Activated CD4-positive, alpha-beta memory T cell treated with anti-CD3 and anti-CD28 coated beads for 36 hours (primary cell): Measurements from ENCODE around the gene ADM2. TPM values are rescaled to one million over a fixed set of nuclear protein-coding genes. Genes with fewer than 3 reads are reported as not detected.

Experiments
- CTCF ChIA-PET: fragments of 350-600 bp; sonication (Branson Sonifier 250); formaldehyde crosslinking; loops from one replicate; lab custom pipeline; 2021; ENCODE audit warnings: antibody characterized with exemption, inconsistent platforms; lab: Charles Lee
- POLR2A ChIA-PET: fragments of 350-600 bp; sonication (Branson Sonifier 250); formaldehyde crosslinking; loops from one replicate; lab custom pipeline; 2021; ENCODE audit warnings: antibody characterized with exemption; lab: Charles Lee
- DNase-seq: peaks from one replicate; pipeline ENCODE4 v3.0.0-alpha.2; 2020
- H3K27ac Mint-ChIP-seq: one replicate; pipeline ENCODE4 v1.8.0; 2021; ENCODE audit warnings: mixed read lengths
- H3K27me3 Mint-ChIP-seq: one replicate; pipeline ENCODE4 v1.8.0; 2021; ENCODE audit warnings: mixed read lengths
- H3K36me3 Mint-ChIP-seq: one replicate; pipeline ENCODE4 v1.8.0; 2021; ENCODE audit warnings: mixed read lengths
- H3K4me1 Mint-ChIP-seq: one replicate; pipeline ENCODE4 v1.8.0; 2021; ENCODE audit warnings: low read depth, mixed read lengths
- H3K4me3 Mint-ChIP-seq: one replicate; pipeline ENCODE4 v1.8.0; 2021; ENCODE audit warnings: mild to moderate bottlenecking, mixed read lengths
- H3K9me3 Mint-ChIP-seq: one replicate; pipeline ENCODE4 v1.8.0; 2021; ENCODE audit warnings: mixed read lengths
- intact Hi-C: fragments of 100-400 bp; cut with micrococcal nuclease; formaldehyde crosslinking; loops from one replicate; pipeline ENCODE4 v1.15.1; 2023
- total RNA-seq, 2 experiments: library from RNA; stranded (reverse); gene quantifications; one replicate each; pipeline ENCODE4 v1.2.3, GENCODE V29; 2021

ADM2 gene
- total RNA-seq, 2 experiments from 2014 or later: 7.3 to 7.4 TPM

DNA sequence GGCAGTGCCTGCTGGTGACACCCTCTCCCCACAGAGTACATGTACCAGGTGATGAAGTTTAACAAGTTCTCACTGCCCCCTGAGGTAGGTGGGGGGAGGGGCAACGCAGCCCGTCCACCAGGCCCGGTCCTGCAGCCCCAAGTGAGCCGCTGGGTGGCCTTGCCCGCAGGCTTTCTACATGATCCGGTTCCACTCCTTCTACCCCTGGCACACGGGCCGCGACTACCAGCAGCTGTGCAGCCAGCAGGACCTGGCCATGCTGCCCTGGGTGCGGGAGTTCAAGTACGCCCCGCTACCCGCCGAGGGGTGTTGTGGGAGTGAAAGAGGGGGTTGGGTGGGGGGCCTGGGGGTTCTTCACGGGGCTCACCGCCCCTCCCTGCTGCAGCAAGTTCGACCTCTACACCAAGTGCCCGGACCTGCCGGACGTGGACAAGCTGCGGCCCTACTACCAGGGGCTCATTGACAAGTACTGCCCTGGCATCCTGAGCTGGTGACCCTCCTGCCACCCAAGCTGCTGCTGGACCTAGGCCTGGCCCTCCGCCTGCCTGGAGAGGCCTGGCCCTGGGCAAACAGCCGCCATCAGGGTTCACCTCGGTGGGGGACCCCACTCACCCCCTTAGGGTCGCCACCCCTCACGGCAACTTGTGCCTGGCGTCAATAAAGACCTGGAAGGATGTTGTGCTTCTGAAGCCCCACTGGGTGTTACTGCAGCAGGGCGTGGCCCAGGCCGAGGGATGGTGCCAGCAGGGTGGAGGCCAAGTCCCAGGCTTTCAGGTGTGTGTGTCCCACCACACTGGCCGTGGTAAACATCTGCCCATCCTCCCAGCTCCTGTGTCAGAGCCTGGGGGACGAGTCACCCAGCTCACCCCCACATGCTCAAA lies 8.3 kb downstream of the ADM2 start:
- no peaks in the 10 kb centered on the region for H3K27me3 Mint-ChIP-seq
- no peaks in the 10 kb centered on the region for H3K36me3 Mint-ChIP-seq
- DNase-seq: no peak
- peaks cover 6% of the 10 kb centered on the region for H3K4me1 Mint-ChIP-seq
- CTCF ChIA-PET: no interaction called here
- intact Hi-C loops: no loop called here
- H3K4me3 Mint-ChIP-seq: no peak overlapping the region
- H3K9me3 Mint-ChIP-seq: no peaks in the 10 kb centered on the region
- POLR2A ChIA-PET: no interaction called here
- H3K27ac Mint-ChIP-seq: no peak overlapping the region

DNA sequence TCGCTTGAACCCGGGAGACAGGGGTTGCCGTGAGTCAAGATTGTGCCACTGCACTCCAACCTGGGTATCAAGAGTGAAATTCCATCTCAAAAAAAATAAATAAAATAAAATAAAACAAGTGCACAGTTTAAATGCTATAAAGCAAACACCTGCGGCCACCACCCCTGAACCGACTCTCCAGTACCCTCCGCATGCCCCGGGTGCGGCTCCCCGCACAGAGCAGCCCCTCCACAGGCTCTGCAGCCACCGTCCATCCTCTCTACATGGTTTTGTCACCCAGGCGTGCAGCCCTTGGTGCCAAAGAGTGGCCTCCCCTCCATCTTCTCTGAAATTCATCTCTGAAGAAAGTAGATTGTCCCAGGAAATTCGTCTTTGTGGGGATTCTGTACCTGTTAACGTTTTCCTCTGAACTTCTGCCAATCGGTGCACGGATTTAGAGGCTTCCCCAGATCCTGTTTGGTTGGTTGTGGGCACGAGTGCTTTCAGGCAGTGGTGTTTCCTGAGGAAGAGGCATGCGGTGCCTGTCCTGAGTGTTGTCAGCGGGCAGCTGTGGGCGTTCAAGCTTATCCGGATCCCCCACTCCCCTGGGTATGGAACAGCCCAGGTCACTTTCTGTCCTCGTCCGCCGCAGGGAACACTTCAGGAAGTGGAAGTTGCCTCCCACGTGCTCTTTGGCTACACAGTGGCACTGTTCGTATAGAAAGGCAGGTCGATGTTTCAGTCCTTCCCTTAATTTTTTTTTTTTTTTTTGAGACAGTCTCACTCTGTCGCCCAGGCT lies 9.4 kb downstream of the ADM2 start:
- peak; percentile 29 for DNase-seq
- Mint-ChIP-seq H3K36me3 (no peaks in the 10 kb centered on the region), H3K4me3 (peak overlapping the region; percentile 23), H3K27ac (no peak overlapping the region), H3K4me1 (peaks cover 6% of the 10 kb centered on the region), H3K27me3 (no peaks in the 10 kb centered on the region), H3K9me3 (no peaks in the 10 kb centered on the region)
- POLR2A ChIA-PET: no interaction called here
- CTCF ChIA-PET: no interaction called here
- intact Hi-C loops: no loop called here

DNA sequence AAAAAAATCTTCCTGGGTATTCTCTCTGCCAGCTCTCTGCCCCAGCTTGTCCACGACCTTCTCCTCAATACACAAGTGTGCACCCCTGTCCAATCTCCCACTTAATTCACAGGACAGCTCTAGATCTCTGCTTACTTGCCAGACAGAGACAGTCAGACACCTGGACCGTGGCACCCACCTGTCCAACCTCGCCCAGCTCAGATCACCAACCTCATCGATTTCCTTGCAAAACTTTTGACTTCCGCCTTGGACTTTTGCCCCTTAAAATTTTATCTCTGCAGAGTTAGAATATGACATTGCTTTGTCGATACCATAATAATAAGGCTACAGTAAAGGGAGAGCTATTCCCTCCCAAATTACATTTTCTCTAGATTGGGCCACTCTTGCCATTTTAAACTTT lies 15.8 kb downstream of the ADM2 start:
- Mint-ChIP-seq H3K27ac (no peak overlapping the region), H3K4me3 (no peak overlapping the region), H3K27me3 (no peaks in the 10 kb centered on the region), H3K9me3 (no peaks in the 10 kb centered on the region), H3K36me3 (no peaks in the 10 kb centered on the region), H3K4me1 (no peaks in the 10 kb centered on the region)
- ChIA-PET CTCF (interaction anchor here (0.7 to 3.9 kb wide), 22 partner anchors 11 to 256 kb away, joined by 3 to 24 read pairs (median 5); partner anchors contain the start of genes ADM2, HDAC10, LMF2 and MAPK11), POLR2A (interaction anchor here (0.7 to 1.1 kb wide), 3 partner anchors 11 to 22 kb away, joined by 3 to 4 read pairs (median 4); partner anchors contain the start of genes LMF2, MIOX and NCAPH2)
- no peak for DNase-seq
- intact Hi-C loops: loop anchor here (5.0 kb wide), 1 partner anchor 40 kb away; no protein-coding TSS in a partner anchor

DNA sequence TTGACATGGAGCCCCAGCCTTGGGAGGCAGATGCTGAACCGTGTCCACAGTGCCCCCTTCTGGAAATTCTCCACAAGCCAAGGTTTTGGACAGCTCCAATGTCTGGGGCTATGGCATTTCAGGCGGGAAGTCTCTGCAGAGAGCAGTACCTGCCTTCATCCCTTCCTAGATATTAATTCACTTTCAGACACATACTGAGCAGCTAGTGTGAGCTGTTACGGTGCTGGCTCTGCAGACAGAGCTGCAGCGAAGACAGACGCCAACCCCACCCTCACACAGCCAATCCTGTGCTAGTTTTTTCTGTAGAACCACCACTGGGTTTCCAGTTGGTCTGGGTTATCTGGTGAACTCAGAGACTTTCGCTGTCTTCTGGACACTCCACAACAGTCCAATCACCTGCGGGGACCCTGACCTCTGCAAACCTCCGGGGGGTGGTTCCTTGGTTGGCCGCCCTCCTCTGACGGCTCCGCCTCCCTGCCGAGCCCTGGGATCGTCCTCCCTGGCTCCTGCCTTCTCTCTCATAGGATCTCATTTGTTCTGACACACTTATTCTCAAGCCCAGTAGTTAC lies 17.1 kb downstream of the ADM2 start:
- Mint-ChIP-seq H3K36me3 (no peaks in the 10 kb centered on the region), H3K4me1 (no peaks in the 10 kb centered on the region), H3K9me3 (no peaks in the 10 kb centered on the region), H3K27me3 (no peaks in the 10 kb centered on the region), H3K27ac (no peak overlapping the region), H3K4me3 (no peak overlapping the region)
- intact Hi-C loops: loop anchor here (1.0 to 5.0 kb wide), 2 partner anchors 41 to 99 kb away; no protein-coding TSS in a partner anchor
- DNase-seq: peak; percentile 82
- ChIA-PET POLR2A (interaction anchor here (0.6 to 0.8 kb wide), 2 partner anchors 9 to 72 kb away, joined by 3 read pairs; partner anchors contain the start of genes LMF2 and NCAPH2), CTCF (interaction anchor here (0.6 to 3.9 kb wide), 34 partner anchors 10 to 257 kb away, joined by 3 to 24 read pairs (median 4); partner anchors contain the start of genes ADM2, LMF2, MIOX and NCAPH2)

DNA sequence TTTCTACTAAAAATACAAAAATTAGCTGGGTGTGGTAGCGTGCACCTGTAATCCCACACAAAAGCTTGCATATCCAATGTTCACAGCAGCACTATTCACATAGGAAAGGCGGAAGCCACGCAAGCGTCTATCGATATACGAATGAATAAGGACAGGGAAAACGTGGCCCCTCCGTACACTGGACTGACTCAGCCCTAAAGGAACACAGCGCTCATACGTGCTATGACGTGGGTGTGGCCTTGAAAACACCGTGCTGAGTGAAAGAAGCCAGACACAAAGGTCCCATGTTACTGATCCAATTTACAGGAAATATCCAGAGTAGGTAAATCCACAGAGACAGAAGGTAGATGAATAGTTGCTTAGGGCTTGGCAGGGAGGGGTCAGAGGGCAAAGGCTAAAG lies 19.1 kb downstream of the ADM2 start:
- Mint-ChIP-seq H3K27ac (no peak overlapping the region), H3K36me3 (no peaks in the 10 kb centered on the region), H3K27me3 (no peaks in the 10 kb centered on the region), H3K9me3 (no peaks in the 10 kb centered on the region), H3K4me3 (no peak overlapping the region), H3K4me1 (no peaks in the 10 kb centered on the region)
- POLR2A ChIA-PET: no interaction called here
- no peak for DNase-seq
- intact Hi-C loops: no loop called here
- CTCF ChIA-PET: interaction anchor here (1.8 kb wide), 2 partner anchors 25 to 121 kb away, joined by 5 read pairs; partner anchors contain the start of gene SCO2

DNA sequence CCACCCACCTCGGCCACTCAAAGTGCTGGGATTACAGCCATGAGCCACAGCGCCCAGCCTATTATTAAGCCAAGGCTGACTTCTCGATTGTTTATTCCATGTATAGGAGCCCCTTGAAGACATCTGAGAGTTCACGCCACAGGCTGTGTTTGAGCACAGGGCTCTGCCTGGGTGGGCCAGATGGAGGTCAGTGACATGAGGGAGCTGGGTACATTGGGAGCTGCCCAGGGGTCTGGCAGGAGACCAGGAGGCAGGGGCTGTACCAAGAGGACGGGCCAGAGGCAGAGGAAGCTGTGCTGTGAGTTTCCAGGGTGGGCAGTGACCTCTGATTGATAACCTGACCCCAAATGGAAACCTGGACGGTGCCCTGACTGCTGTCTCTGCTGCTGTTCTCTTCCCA lies 20.8 kb downstream of the ADM2 start:
- no peaks in the 10 kb centered on the region for H3K27me3 Mint-ChIP-seq
- intact Hi-C loops: no loop called here
- no peak overlapping the region for H3K4me3 Mint-ChIP-seq
- H3K4me1 Mint-ChIP-seq: peaks cover 2% of the 10 kb centered on the region
- no peak for DNase-seq
- no peak overlapping the region for H3K27ac Mint-ChIP-seq
- ChIA-PET POLR2A (no interaction called here), CTCF (interaction anchor here (1.0 kb wide), 1 partner anchor 24 kb away, joined by 3 read pairs; the partner anchor contains the start of gene SCO2)
- H3K9me3 Mint-ChIP-seq: no peaks in the 10 kb centered on the region
- H3K36me3 Mint-ChIP-seq: peaks cover under 1% of the 10 kb centered on the region

DNA sequence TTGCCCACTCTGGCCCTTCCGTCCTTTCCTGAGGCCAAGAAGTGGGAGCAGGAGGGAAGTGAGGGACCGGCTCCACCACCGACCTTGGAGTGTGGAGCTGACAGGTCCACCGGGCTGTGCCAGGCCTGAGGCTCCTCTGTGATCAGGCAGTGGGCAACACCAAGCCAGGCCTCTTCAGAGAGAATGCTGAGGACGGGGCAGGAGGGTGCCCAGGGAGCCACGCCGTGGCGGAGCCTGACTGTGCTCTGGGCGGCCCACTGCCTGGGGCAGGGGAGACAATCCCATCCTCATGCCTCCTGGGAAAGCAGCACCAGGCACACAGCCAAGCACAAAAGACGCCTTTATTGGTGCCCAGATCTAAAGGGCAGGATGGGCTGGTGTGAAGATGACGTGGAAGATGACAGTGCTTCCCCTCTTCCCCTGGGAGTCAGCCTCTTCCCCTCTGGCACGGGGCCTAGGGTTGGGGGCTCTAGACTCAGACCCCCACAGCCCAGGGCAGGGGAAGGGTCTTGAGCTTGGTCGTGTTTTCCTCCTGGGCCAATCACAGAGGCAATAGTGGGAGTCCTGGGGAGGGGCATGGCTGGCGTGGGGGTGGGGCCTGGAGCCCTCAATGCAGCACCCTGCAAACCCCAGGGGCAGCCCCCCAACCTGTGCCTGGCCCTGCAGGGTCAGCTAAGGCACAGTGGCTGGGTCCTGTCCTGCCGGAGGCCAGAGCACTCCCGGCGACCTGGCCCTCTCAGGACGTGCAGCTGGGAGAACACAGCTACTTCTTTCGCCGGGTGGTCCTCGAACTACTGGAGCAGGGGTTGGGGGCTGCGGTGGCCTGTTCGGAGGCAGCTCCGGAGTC lies 21.5 kb downstream of the ADM2 start:
- H3K27me3 Mint-ChIP-seq: no peaks in the 10 kb centered on the region
- H3K4me3 Mint-ChIP-seq: no peak overlapping the region
- DNase-seq: no peak
- peaks cover 2% of the 10 kb centered on the region for H3K4me1 Mint-ChIP-seq
- H3K9me3 Mint-ChIP-seq: no peaks in the 10 kb centered on the region
- peaks cover 5% of the 10 kb centered on the region for H3K36me3 Mint-ChIP-seq
- ChIA-PET POLR2A (interaction anchor here (0.7 kb wide), 1 partner anchor 233 kb away, joined by 3 read pairs; no protein-coding TSS in a partner anchor), CTCF (interaction anchor here (1.0 kb wide), 1 partner anchor 23 kb away, joined by 3 read pairs; the partner anchor contains the start of gene SCO2)
- intact Hi-C loops: no loop called here
- no peak overlapping the region for H3K27ac Mint-ChIP-seq

DNA sequence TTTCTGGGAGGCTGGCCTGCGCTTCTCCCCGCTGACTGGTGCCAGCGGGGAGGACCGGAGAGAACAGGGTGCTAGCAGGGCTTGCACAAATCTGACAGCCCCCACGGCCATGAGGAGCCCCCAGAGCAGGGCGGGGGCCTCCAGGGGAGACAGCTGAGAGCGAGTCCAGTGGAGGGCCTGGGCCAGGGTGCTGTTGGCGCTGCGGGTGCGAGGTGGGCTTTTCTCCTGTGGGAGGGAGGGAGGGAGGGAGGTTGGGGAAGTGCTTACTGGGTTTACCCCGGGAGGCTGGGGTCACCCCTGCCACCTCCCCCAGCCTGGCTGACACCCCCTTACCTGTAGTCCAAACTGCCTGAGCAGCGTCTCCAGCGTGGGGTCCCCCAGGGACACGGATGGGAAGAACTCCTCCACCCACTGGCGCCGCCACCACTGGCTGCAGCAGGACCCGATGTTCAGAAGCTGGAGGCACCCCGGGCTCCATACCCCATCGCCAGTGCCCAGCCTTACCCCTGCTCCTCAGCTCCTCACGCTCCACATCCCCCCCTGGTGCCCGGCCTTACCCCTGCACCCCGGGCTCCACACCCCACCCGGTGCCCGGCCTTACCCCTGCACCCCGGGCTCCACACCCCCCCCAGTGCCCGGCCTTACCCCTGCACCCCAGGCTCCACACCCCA lies 22.3 kb downstream of the ADM2 start:
- ChIA-PET CTCF (interaction anchor here (1.0 kb wide), 1 partner anchor 22 kb away, joined by 3 read pairs; no protein-coding TSS in a partner anchor), POLR2A (interaction anchor here (0.7 kb wide), 1 partner anchor 234 kb away, joined by 3 read pairs; no protein-coding TSS in a partner anchor)
- no peaks in the 10 kb centered on the region for H3K27me3 Mint-ChIP-seq
- H3K9me3 Mint-ChIP-seq: no peaks in the 10 kb centered on the region
- H3K36me3 Mint-ChIP-seq: peaks cover 7% of the 10 kb centered on the region
- intact Hi-C loops: no loop called here
- no peak overlapping the region for H3K27ac Mint-ChIP-seq
- peaks cover 2% of the 10 kb centered on the region for H3K4me1 Mint-ChIP-seq
- no peak for DNase-seq
- H3K4me3 Mint-ChIP-seq: no peak overlapping the region

DNA sequence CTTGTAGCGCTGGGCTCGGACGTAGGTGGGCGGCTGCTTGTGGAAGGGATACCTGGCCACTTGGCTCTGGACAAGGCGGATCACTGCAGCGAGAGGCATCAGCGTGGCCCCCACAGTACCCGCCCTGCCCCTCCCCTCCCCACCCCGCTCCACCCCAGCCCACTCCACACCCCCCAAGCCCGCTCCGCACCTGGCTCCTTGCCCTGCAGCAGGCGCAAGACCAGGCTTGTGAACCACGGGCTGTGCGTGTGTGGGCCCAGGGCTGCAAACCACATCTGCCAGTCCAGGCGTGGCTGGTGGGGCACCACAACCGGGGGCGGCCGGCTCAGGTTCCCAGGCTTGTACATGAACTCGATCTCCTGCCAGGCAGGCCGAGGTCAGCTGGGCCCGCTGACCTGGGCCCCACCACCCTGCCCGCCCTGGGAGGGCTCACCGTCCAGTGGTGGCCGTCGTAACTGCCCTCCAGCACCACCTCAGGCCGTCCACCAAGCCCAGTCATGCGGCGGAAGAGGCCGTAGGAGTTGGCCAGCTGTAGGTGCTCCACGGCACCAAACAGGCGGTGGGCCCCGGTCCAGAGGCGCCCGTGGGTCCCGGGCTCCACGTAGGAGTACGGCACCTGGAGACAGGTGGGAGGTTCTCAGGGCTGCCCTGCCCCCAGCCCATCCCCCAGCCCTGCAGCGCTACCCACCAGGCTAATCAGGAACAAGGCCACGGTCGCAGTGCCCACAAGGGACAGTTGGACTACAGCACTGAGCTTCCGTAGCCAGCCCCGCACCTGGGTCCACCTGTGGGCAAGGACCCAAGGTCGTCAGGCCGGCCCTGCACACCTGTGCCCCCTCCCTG lies 23.2 kb downstream of the ADM2 start:
- Mint-ChIP-seq H3K4me3 (no peak overlapping the region), H3K27ac (no peak overlapping the region), H3K9me3 (no peaks in the 10 kb centered on the region), H3K27me3 (no peaks in the 10 kb centered on the region), H3K4me1 (peaks cover 9% of the 10 kb centered on the region), H3K36me3 (peaks cover 11% of the 10 kb centered on the region)
- POLR2A ChIA-PET: no interaction called here
- CTCF ChIA-PET: interaction anchor here (0.6 to 1.1 kb wide), 3 partner anchors 19 to 148 kb away, joined by 3 to 4 read pairs (median 3); no protein-coding TSS in a partner anchor
- DNase-seq: no peak
- intact Hi-C loops: no loop called here

DNA sequence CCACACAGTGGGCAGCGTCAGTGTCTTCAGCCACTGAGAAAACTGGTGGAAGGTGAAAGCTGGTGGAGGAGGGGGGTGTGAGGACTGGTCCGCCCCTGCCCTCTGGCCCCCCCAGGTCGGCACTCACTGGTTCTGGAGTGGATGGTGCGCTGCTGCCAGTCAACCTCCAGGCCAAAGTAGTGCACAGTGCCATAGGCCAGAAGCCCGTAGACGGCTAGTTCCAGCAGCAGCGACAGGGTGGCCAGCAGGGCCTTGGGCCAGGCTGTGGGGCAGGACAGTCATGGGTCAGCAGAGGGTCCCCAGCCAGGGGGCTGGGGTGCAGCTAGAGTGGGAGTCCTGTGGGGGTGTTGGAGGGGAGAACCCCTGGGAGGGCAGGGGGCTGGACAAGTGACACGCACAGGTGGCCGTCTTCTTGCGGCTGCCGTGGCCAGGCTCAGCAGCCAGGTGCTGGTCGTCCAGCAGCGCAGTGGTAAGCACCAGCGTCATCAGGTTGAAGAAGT lies 24.0 kb downstream of the ADM2 start:
- Mint-ChIP-seq H3K4me3 (no peak overlapping the region), H3K27ac (no peak overlapping the region), H3K4me1 (peaks cover 10% of the 10 kb centered on the region), H3K27me3 (no peaks in the 10 kb centered on the region), H3K36me3 (peaks cover 12% of the 10 kb centered on the region), H3K9me3 (no peaks in the 10 kb centered on the region)
- ChIA-PET POLR2A (no interaction called here), CTCF (interaction anchor here (0.6 to 1.1 kb wide), 2 partner anchors 19 to 149 kb away, joined by 3 to 4 read pairs; no protein-coding TSS in a partner anchor)
- intact Hi-C loops: no loop called here
- no peak for DNase-seq
